ENCODE results near the gene AR.

The AR gene

GRCh38 chrX:67555578-67556203, 11.9 kb downstream of the AR start:
- H3K27ac ChIP-seq = no peak overlapping the region
- no peaks in the 10 kb centered on the region for H3K36me3 ChIP-seq
- no peak overlapping the region for H3K4me3 ChIP-seq
- peaks cover 0 to 22% (median under 1%) of the 10 kb centered on the region in 4 donors for H3K4me1 ChIP-seq
- peak in 1 of 2 donors; percentile 55 for DNase-seq
- H3K9me3 ChIP-seq = no peaks in the 10 kb centered on the region
- intact Hi-C loops (cut with DNase I; ENCODE audit: low total_unique reads) = no loop called here
- H3K27me3 ChIP-seq = no peaks in the 10 kb centered on the region
- peak; percentile 37 to 52 for TF ChIP-seq CTCF (IDR thresholded peaks at IDR 0.05)

DNA sequence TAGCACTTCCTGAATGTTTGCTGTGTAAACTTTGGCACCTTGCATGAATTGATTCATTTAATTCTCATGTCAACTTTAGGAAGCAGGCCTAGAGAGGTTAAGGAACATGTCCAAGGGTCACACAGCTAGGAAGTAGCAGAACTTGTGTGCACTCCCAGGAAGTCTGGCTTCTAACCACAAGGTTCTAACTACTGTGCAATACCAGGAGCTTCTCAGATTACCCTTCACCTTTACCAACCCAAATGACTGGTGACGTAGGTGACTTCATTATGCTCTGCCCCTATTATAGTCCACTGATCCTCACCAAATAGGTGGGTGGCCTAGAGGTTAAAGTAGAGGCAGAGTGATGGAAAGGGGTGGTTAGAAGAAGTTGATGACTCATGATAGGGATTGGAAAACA, 14.4 kb downstream of the AR start:
- H3K27me3 ChIP-seq = no peaks in the 10 kb centered on the region
- TF ChIP-seq CTCF (IDR thresholded peaks at IDR 0.05) = no peak
- peaks cover 0 to 29% (median under 1%) of the 10 kb centered on the region in 4 donors for H3K4me1 ChIP-seq
- no peak for DNase-seq
- no peak overlapping the region for H3K27ac ChIP-seq
- no peaks in the 10 kb centered on the region for H3K36me3 ChIP-seq
- H3K4me3 ChIP-seq = no peak overlapping the region
- intact Hi-C loops (cut with DNase I; ENCODE audit: low total_unique reads) = no loop called here
- no peaks in the 10 kb centered on the region for H3K9me3 ChIP-seq

- intact Hi-C loops (cut with DNase I; ENCODE audit: low total_unique reads) = no loop called here
- no peaks in the 10 kb centered on the region for H3K27me3 ChIP-seq
- peak overlapping the region; percentile 47 to 59 for H3K27ac ChIP-seq
These were observed 19.9 kb downstream of the AR start for GRCh38 chrX:67563469-67564448.

DNA sequence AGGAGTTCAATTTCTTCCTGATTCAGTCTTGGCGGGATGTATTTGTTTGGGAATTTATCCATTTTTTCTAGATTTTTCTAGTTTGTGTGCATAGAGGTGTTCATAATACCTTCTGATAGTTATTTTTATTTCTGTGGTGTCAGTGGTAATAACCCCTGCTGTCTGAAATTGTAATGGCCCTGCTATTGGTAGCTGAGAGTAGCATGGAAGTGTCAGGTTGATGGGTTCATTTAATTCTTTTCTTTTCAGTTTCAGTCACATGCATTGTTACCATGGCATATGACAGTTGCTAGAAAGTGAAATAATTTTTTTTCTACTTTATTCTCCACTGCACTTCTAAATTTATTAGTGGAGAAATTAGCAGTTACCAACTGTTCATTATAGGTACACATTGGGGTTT, 20.7 kb downstream of the AR start:
- H3K36me3 ChIP-seq = no peaks in the 10 kb centered on the region
- TF ChIP-seq CTCF (IDR thresholded peaks at IDR 0.05) = no peak
- peaks cover 0 to 23% (median 3%) of the 10 kb centered on the region in 4 donors for H3K4me1 ChIP-seq
- no peak overlapping the region for H3K4me3 ChIP-seq
- H3K27me3 ChIP-seq = no peaks in the 10 kb centered on the region
- DNase-seq = no peak
- intact Hi-C loops (cut with DNase I; ENCODE audit: low total_unique reads) = no loop called here
- no peaks in the 10 kb centered on the region for H3K9me3 ChIP-seq
- H3K27ac ChIP-seq = peak overlapping the region; percentile 47 to 59

More at GRCh38 chrX:67563469-67564448, 19.9 kb downstream of the AR start:
- Histone ChIP-seq H3K4me1 (peaks cover 0 to 30% (median 3%) of the 10 kb centered on the region in 4 donors), H3K9me3 (no peaks in the 10 kb centered on the region), H3K4me3 (no peak overlapping the region), H3K36me3 (no peaks in the 10 kb centered on the region)
- DNase-seq = peak in 1 of 2 donors; percentile 24
- no peak for TF ChIP-seq CTCF (IDR thresholded peaks at IDR 0.05)

GRCh38 chrX:67568769-67569168, 24.9 kb downstream of the AR start:
- Histone ChIP-seq H3K27me3 (no peaks in the 10 kb centered on the region), H3K36me3 (no peaks in the 10 kb centered on the region), H3K4me1 (peaks cover 0 to 5% (median 2%) of the 10 kb centered on the region in 4 donors), H3K27ac (no peak overlapping the region), H3K9me3 (no peaks in the 10 kb centered on the region), H3K4me3 (no peak overlapping the region)
- intact Hi-C loops (cut with DNase I; ENCODE audit: low total_unique reads) = no loop called here
- no peak for DNase-seq
- TF ChIP-seq CTCF (IDR thresholded peaks at IDR 0.05) = no peak

Data from tibial artery (tissue), 4 donors.